Activated CD4-positive, alpha-beta T cell treated with anti-CD3 and anti-CD28 coated beads, Interleukin-2, amount 50 U/mL, for 16 hours (primary cell): ENCODE results near the gene STAC.
"Not testable (repeated sequence)": the region's sequence is repeated elsewhere in the genome, so short reads cannot be mapped to it uniquely, and the experiment has no call there.

Experiments
- DNase-seq: peaks from one replicate; pipeline ENCODE4 v3.0.0-alpha.2; 2020

The STAC gene

DNA sequence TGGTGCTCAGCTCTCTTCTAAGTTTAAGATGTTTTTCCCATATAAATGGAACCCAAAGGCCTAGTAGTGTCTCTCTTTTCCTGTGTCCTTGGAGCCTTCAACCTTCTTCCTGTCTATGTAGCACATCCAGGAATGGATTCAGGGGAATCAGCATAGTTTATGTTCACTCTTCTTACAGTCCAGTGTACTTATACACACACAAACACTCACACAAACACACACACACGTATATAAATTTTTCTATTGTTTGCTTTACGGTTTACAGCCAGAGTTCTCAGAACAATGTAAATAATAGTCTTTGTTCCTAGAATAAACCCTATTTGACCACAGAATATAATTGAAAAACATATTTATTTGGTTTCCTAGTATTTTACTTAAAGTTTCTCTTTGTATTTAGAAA, 36.9 kb downstream of the STAC start:
- no peak for DNase-seq

GRCh38 chr3:36418296-36418695, 38.0 kb downstream of the STAC start:
- no peak for DNase-seq

GRCh38 chr3:36428445-36428844, 48.1 kb downstream of the STAC start:
- no peak for DNase-seq

GRCh38 chr3:36429986-36430485, 49.7 kb downstream of the STAC start:
- DNase-seq = no peak

DNA sequence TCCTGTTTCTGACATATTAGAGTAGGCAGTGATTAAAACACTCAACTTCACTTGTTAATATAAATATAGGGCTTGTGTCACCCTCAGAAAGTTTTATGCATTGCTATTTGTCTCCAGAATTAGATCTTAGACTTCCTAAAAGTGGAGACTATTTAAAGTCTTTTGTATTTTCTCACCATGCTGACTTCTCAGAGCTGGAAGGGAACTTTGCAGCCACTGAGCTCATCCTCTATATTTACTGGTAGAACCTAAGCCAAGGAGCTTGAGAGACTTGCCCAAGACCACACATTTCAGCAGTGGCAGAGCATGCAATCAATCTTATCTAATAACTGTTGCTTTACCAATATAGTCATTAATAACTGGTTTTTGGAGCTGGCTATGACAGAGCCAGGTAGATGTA, 53.2 kb downstream of the STAC start:
- no peak for DNase-seq

DNA sequence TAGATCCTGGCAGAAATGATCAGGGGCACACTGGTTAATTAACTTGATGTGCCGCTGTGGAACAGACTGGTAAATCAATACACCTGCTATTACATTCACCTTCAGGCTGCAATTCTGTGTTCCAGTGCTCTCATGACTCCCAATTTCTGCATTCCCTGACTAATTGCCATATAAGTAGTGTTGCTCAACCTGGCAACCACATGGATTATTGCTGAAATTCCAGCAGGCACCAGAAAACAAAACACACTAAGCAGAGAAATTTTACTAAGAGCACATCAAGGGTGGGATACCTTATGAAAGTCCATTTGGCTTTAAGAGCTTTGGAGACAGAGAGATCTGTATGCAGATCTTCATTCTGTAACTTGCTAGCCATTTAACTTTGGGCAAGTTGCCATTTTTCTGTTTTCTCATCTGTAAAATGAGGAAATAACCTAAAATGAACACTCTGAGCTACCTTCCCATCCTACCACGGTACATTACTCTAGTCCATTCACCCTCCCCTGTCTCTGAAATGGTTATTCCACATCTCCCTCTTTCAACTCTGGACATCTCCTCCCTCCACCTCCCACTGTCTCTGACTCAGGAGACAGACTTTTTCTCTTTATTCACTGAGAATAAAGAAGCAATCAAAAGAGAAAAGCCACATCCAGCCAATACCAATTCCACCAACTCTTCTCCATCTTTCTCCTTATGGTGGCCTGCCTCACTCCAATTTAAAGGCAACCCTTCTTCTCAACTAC, 54.6 kb downstream of the STAC start:
- DNase-seq = no peak

DNA sequence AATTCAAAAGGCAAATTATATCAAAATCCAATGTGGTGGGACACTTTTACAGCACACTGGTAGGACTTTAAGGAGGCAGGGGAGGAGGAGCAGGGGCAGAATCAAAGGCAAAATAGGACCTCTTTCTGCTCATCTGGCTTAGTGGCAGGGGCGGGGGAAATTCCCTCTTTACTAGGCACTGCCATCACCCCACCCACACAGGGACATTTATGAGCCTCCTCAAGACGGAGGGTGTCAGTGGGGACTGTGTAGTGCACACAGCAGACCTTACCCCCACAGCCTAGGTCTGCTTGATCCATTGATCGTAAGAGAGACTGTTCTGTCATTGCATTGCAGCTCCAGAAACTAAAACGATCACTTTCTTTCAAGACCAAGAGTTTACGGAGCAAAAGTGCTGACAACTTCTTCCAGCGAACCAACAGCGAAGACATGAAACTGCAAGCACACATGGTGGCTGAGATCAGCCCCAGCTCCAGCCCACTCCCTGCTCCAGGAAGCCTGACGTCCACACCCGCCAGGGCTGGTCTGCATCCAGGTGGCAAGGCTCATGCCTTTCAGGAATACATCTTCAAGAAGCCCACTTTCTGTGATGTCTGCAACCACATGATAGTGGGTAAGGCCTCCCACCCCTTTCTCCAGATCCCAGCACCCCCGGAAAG, 62.9 kb downstream of the STAC start:
- DNase-seq = no peak

- no peak for DNase-seq
These were observed 64.6 kb downstream of the STAC start for GRCh38 chr3:36444909-36445308.

- DNase-seq = no peak
These were observed 66.0 kb downstream of the STAC start for GRCh38 chr3:36446276-36446675.

GRCh38 chr3:36447061-36447460, 66.8 kb downstream of the STAC start:
- no peak for DNase-seq

- DNase-seq = no peak
These were observed 71.5 kb downstream of the STAC start for GRCh38 chr3:36451816-36452215.

DNA sequence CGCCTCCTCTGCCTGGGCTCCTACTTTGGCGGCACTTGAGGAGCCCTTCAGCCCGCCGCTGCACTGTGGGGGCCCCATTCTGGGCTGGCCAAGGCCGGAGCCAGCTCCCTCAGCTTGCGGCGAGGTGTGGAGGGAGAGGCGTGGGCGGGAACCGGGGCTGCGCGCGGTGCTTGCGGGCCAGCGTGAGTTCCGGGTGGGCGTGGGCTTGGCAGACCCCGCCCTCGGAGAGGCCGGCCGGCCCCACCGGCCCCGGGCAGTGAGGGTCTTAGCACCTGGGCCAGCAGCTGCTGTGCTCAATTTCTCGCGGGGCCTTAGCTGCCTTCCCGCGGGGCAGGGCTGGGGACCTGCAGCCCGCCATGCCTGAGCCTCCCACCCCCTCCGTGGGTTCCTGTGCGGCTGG, 72.9 kb downstream of the STAC start:
- DNase-seq = not testable (repeated sequence)

- DNase-seq = not testable (repeated sequence)
These were observed 73.6 kb downstream of the STAC start for GRCh38 chr3:36453896-36454295.

GRCh38 chr3:36455406-36455805, 75.1 kb downstream of the STAC start:
- DNase-seq = no peak

- DNase-seq = no peak
These were observed 76.5 kb downstream of the STAC start for GRCh38 chr3:36456784-36457183.

DNA sequence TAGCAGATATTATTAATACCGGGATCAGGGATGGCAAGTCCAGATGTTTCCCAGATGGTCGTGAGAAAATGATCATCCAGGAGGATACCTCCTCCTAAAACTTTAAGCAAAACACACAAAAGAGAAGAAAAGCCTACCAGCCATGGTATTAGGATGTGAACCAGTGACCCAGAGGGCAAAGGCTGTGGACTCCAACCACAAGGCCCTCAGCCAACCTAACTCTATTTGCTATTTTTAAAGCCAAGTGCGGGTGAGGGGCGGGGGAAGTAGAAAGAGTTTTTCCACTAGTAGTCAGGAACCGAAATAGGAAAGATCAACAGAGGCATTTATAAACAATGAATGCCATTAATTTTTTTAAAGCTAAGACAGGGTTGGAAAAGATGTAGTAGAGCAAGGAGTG, 77.4 kb downstream of the STAC start:
- DNase-seq = no peak

DNA sequence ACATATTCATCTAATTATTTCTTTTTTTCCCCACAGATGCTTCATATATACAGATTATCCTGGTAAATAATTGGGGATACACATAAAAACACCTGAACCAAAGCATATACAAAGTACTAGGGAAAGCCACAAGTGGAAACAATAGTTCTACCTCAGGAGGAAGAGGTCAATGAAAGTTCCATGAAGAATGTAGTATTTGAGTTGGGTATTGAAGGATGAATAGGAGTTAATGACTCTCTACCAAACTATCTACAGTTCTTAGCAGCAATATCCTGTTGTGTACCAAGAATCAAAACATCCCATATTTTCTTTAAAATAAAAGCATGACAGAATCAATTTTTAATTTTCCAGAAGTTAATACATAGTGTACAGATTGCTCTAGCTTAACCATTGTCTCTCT, 78.9 kb downstream of the STAC start:
- DNase-seq = no peak

DNA sequence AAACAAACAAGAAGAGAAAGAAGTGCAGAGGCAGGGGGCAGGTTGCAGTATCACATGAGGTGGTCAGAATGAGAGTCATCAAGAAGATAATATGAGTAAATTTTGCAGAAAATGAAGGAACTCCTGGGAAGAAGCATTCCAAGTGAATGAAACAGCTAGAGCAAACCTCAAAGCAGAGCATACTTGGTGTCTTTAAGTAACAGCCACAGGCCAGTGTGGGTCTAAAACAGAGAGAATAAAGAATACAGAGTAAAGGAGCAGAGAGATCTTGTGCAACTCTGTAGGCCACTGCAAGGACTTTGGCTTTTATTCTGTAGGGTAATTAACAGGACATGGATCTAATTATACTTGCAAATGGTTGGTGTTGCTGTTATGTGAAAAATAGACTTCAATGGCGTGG, 81.3 kb downstream of the STAC start:
- no peak for DNase-seq

DNA sequence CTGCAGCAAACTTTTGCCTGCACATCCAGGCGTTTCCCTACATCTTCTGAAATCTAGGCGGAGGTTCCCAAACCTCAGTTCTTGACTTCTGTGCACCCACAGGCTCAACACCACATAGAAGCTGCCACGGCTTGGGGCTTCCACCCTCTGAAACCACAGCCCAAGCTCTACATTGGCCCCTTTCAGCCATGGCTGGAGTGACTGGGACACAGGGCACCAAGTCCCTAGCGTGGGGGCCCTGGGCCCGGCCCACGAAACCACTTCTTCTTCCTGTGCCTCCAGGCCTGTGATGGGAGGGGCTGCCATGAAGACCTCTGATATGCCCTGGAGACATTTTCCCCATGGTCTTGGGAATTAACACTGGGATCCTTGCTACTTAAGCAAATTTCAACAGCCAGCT, 91.7 kb downstream of the STAC start:
- not testable (repeated sequence) for DNase-seq

DNA sequence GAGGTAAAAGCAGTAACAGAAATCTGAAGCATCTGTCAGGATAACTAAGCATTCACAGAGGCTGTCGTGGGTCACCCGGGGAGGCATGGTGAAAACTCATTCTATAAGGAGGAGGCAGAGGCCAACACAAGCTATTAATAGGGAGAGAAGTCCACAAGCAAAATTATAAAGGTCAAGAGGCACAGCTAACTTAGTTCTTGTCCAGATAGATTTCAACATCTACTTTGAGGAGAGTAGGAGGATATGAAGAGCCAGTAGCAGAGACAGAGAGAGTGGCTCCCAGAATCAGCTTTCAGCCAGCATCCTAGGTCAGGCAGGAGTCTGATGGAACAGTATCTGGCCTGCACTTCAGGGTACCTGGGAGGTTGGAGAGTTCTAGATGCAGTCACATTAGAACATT, 95.3 kb downstream of the STAC start:
- no peak for DNase-seq

- DNase-seq = no peak
These were observed 96.1 kb downstream of the STAC start for GRCh38 chr3:36476286-36476942.

GRCh38 chr3:36477655-36478054, 97.4 kb downstream of the STAC start:
- DNase-seq = no peak

- no peak for DNase-seq
These were observed 100.8 kb downstream of the STAC start for GRCh38 chr3:36480911-36481648.
